ENCODE measurements around the gene KLHL40. TPM values are rescaled to one million over a fixed set of nuclear protein-coding genes. Genes with fewer than 3 reads are reported as not detected.

KLHL40 gene
- total and polyA plus RNA-seq, 10 of the 15 experiments (the other 5 are each of a cell fraction or from before 2014, with no cell fraction given) = not detected

- ChIA-PET SMC1A (ENCODE audit: uncharacterized antibody, unreplicated experiment) (no interaction called here), CTCF (no interaction called here), POLR2A (no interaction called here), RAD21 (ENCODE audit: unreplicated experiment) (no interaction called here)
- no TSS peak for BruUV-seq (replicated peaks)
- in situ Hi-C loops (cut with MboI) = no loop called here
- no peaks in the 10 kb centered on the region; the same call in 2 of the 3 replicates for H3K9me3 ChIP-seq (replicated peaks; ENCODE audit: control insufficient read depth, insufficient read depth, low read length)
- no peaks in the 10 kb centered on the region for H3K4me1 ChIP-seq (ENCODE audit: control insufficient read depth, insufficient read depth, low read length)
- H2AFZ ChIP-seq (ENCODE audit: control insufficient read depth, low read depth, low read length) = no peak overlapping the region
- TF ChIP-seq ESRRA (IDR thresholded peaks at IDR 0.05; ENCODE audit: low read length) (no peak), PBX3 (IDR thresholded peaks at IDR 0.05; ENCODE audit: insufficient replicate concordance, low read depth, low read length) (no peak), PKNOX1 (IDR thresholded peaks at IDR 0.05) (no peak), MYB (IDR thresholded peaks at IDR 0.05; ENCODE audit: borderline replicate concordance, low read depth, low read length) (no peak), CREB1 (IDR thresholded peaks at IDR 0.05; ENCODE audit: low read depth) (no peak)
- ATAC-seq = no peak
- no peaks in the 10 kb centered on the region for H3K27me3 ChIP-seq (replicated peaks in 1 of 2; ENCODE audit: control insufficient read depth in 2 of 2, insufficient read depth in 2 of 2, low read length in 1 of 2)
- H3K4me2 ChIP-seq (ENCODE audit: control insufficient read depth, insufficient read depth) = no peak overlapping the region
- H3K79me2 ChIP-seq (ENCODE audit: control insufficient read depth, insufficient read depth, low read length) = no peaks in the 10 kb centered on the region
- WGBS (ENCODE audit: insufficient coverage, insufficient replicate concordance, low lambda C conversion rate, missing lambda C conversion rate) = 39% methylated on average over 12 of the region's 12 CpGs
- no peak overlapping the region for H3K4me3 ChIP-seq
- no peak overlapping the region for H3K27ac ChIP-seq (ENCODE audit: control insufficient read depth, insufficient read depth)
- no peak for DNase-seq (ENCODE audit: low read depth, low spot score)
- intact Hi-C loops (cut with micrococcal nuclease; ENCODE audit: unreplicated experiment) = no loop called here
- FAIRE-seq = no peak
- no peak overlapping the region for H3K9ac ChIP-seq (ENCODE audit: control insufficient read depth, insufficient read depth, low read length)
- H4K20me1 ChIP-seq (ENCODE audit: control insufficient read depth, insufficient read depth) = no peaks in the 10 kb centered on the region
- no peaks in the 10 kb centered on the region for H3K36me3 ChIP-seq (ENCODE audit: control insufficient read depth in 2 of 2, insufficient read depth in 2 of 2, low read length in 1 of 2)
Observed at GRCh38 chr3:42682301-42683070, 2.9 kb upstream of the KLHL40 start.
